DOHH2 (cell line): ENCODE results near the gene JADE3.

Experiments used
- H3F3A ChIP-seq: fragments of 200-600 bp; sonication (generic), shearing (Covaris generic); 2 replicates; pipeline ENCODE4 v1.6.0; 2016; ENCODE audit warnings: antibody characterized with exemption, mild to moderate bottlenecking; ENCODE audit not compliant: control insufficient read depth, insufficient read depth
- H3K27ac ChIP-seq: fragments of 200-600 bp; sonication (generic); 2 replicates; pipeline ENCODE4 v1.5.1; 2014; ENCODE audit warnings: low read depth, mild to moderate bottlenecking, low read length, moderate library complexity
- H3K27me3 ChIP-seq: fragments of 200-600 bp; sonication (generic); 2 replicates; pipeline ENCODE4 v1.6.1; 2014; ENCODE audit warnings: mild to moderate bottlenecking, low read length, mixed read lengths; ENCODE audit not compliant: control insufficient read depth
- H3K36me3 ChIP-seq: fragments of 200-600 bp; sonication (generic); 2 replicates; pipeline ENCODE4 v1.6.1; 2014; ENCODE audit warnings: mild to moderate bottlenecking, low read length, moderate library complexity, mixed read lengths; ENCODE audit not compliant: control insufficient read depth
- H3K4me1 ChIP-seq: fragments of 200-600 bp; sonication (generic); 2 replicates; pipeline ENCODE4 v1.6.1; 2014; ENCODE audit warnings: mild to moderate bottlenecking, low read length, mixed read lengths; ENCODE audit not compliant: control insufficient read depth
- H3K4me2 ChIP-seq: fragments of 200-600 bp; sonication (generic); 2 replicates; pipeline ENCODE4 v1.6.0; 2014; ENCODE audit warnings: mild to moderate bottlenecking, low read length, moderate library complexity
- H3K4me3 ChIP-seq: fragments of 200-600 bp; sonication (generic); 2 replicates; pipeline ENCODE4 v1.5.1; 2014; ENCODE audit warnings: mild to moderate bottlenecking, low read length, mixed read lengths
- H3K79me2 ChIP-seq: fragments of 200-600 bp; sonication (generic); 2 replicates; pipeline ENCODE4 v1.6.1; 2014; ENCODE audit warnings: mild to moderate bottlenecking, low read length, mixed read lengths; ENCODE audit not compliant: control insufficient read depth
- H3K9me2 ChIP-seq: fragments of 200-600 bp; sonication (generic); replicated peaks from 2 replicates; pipeline ENCODE4 v1.6.1; 2014; ENCODE audit warnings: mild to moderate bottlenecking, low read length, mixed read lengths; ENCODE audit not compliant: control insufficient read depth
- H3K9me3 ChIP-seq: fragments of 200-600 bp; sonication (generic); 2 replicates; pipeline ENCODE4 v1.6.1; 2014; ENCODE audit warnings: antibody characterized with exemption, low read length, mixed read lengths; ENCODE audit not compliant: control insufficient read depth, insufficient read depth
- H4K20me1 ChIP-seq: fragments of 200-600 bp; sonication (generic); 2 replicates; pipeline ENCODE4 v1.6.0; 2014; ENCODE audit warnings: low read depth, mild to moderate bottlenecking, antibody characterized with exemption, low read length, moderate library complexity; ENCODE audit not compliant: control insufficient read depth, insufficient read depth
- EZH2phosphoT487 ChIP-seq: fragments of 200-600 bp; sonication (generic); IDR thresholded peaks from 2 replicates; pipeline ENCODE4 v1.6.1; 2017; ENCODE audit warnings: borderline replicate concordance, mild to moderate bottlenecking, antibody characterized with exemption, low read length, moderate library complexity, mixed read lengths
- TF ChIP-seq, protein P1 (sequence below): fragments of 200-600 bp; sonication (generic); IDR thresholded peaks from one replicate; pipeline ENCODE4 v1.5.1; 2014; ENCODE audit warnings: antibody characterized with exemption, mild to moderate bottlenecking, low read depth, low read length; ENCODE audit not compliant: poor library complexity, severe bottlenecking

JADE3 gene

DNA sequence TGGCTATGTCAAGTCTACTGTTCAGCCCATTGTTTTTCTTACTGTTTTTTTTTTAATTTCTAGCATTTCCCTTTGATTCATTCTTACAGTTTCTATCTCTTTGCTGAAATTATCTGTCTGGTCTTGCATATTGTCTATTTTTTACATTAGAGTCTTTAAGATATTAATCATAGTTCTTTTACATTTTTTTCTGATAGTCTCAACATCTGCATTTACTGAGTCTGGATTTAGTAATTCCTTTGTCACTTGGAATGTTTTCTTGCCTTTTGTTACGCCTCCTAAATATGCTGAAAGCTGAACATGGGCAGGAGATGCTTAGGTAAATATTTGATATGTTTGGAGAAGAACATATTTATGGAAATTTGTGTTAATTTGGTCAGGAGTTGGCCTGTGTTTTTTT lies 10.4 kb downstream of the JADE3 start:
- peaks cover 3% of the 10 kb centered on the region; the same call in 1 of the 2 replicates for H3K9me3 ChIP-seq
- no peaks in the 10 kb centered on the region for H3K4me1 ChIP-seq
- H3K79me2 ChIP-seq: peaks cover 16% of the 10 kb centered on the region
- no peaks in the 10 kb centered on the region for H4K20me1 ChIP-seq
- no peak overlapping the region for H3K27ac ChIP-seq
- no peak for TF ChIP-seq EZH2phosphoT487
- TF ChIP-seq, protein P1, sequence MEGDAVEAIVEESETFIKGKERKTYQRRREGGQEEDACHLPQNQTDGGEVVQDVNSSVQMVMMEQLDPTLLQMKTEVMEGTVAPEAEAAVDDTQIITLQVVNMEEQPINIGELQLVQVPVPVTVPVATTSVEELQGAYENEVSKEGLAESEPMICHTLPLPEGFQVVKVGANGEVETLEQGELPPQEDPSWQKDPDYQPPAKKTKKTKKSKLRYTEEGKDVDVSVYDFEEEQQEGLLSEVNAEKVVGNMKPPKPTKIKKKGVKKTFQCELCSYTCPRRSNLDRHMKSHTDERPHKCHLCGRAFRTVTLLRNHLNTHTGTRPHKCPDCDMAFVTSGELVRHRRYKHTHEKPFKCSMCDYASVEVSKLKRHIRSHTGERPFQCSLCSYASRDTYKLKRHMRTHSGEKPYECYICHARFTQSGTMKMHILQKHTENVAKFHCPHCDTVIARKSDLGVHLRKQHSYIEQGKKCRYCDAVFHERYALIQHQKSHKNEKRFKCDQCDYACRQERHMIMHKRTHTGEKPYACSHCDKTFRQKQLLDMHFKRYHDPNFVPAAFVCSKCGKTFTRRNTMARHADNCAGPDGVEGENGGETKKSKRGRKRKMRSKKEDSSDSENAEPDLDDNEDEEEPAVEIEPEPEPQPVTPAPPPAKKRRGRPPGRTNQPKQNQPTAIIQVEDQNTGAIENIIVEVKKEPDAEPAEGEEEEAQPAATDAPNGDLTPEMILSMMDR: no peak
- H3K27me3 ChIP-seq: no peaks in the 10 kb centered on the region
- no peaks in the 10 kb centered on the region for H3K9me2 ChIP-seq
- H3K4me2 ChIP-seq: no peak overlapping the region
- H3K4me3 ChIP-seq: no peak overlapping the region
- no peaks in the 10 kb centered on the region for H3F3A ChIP-seq
- no peaks in the 10 kb centered on the region for H3K36me3 ChIP-seq

- TF ChIP-seq, protein P1: no peak
- TF ChIP-seq EZH2phosphoT487: no peak
- Histone ChIP-seq H3K27me3 (no peaks in the 10 kb centered on the region), H3K79me2 (peaks cover 4% of the 10 kb centered on the region; the same call in 1 of the 2 replicates), H4K20me1 (no peaks in the 10 kb centered on the region), H3K4me3 (no peak overlapping the region), H3K9me3 (no peaks in the 10 kb centered on the region), H3K4me2 (no peak overlapping the region), H3F3A (no peaks in the 10 kb centered on the region), H3K36me3 (no peaks in the 10 kb centered on the region), H3K4me1 (no peaks in the 10 kb centered on the region), H3K9me2 (no peaks in the 10 kb centered on the region), H3K27ac (no peak overlapping the region)
Measured at GRCh38 chrX:46927718-46928117, 15.5 kb downstream of the JADE3 start.

DNA sequence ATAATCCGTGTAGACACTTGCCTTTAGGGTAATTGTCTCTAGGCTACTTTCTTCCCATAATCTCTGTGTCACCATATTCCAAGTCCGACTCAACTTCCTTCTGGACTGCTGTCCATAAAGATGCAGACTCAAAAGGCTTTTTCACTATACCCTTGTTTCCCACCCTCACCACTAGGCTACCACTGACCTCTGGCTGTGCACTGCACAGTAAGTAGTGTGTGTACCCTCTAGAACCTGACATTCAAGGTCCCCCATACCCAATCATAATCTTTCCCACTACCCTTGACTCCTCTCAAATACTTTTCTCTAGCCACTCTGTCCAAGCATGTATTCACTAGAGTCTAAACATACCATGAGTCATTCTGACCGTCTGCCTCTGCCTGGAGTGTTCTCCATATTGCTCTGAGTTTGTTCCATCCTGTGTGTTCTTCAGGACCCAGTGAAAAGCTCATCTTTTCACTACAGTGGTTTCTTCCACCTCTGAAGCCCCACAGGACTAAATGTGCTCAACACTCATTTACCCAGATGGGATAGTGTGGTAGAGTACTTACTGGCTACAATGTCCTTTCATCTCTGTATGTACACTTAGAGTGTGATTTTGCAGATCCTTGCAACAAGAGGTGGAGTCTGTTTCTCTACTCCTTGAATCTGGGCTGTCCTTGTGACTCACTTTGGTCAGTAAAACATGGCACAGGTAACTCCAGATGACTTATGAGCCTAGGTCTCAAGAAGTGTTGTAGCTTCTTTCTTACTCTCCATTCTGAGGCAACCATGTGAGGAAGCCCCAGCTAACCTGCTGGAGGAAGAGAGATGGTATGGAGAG lies 17.4 kb downstream of the JADE3 start:
- Histone ChIP-seq H3K4me1 (no peaks in the 10 kb centered on the region), H3K27ac (no peak overlapping the region), H3K36me3 (no peaks in the 10 kb centered on the region), H3K9me3 (no peaks in the 10 kb centered on the region), H3F3A (no peaks in the 10 kb centered on the region), H3K27me3 (no peaks in the 10 kb centered on the region), H3K4me2 (no peak overlapping the region), H3K4me3 (no peak overlapping the region), H4K20me1 (no peaks in the 10 kb centered on the region), H3K9me2 (no peaks in the 10 kb centered on the region), H3K79me2 (no peaks in the 10 kb centered on the region)
- TF ChIP-seq EZH2phosphoT487: no peak
- TF ChIP-seq, protein P1: no peak
